Testis (tissue), 3 donors: Measurements from ENCODE around the gene TRIAP1. TPM values are rescaled to one million over a fixed set of nuclear protein-coding genes. Genes with fewer than 3 reads are reported as not detected.

Experiments
- DNase-seq: peaks from one replicate; pipeline ENCODE4 v3.0.0-alpha.2; 2019
- H3K27ac ChIP-seq, 2 donors: fragments of 200-600 bp; sonication (generic); one replicate each; pipeline ENCODE4 v1.5.1; 2019
- H3K27me3 ChIP-seq: fragments of 200-600 bp; sonication (generic); one replicate; pipeline ENCODE4 v1.5.1; 2019
- H3K36me3 ChIP-seq: fragments of 200-600 bp; sonication (generic); one replicate; pipeline ENCODE4 v1.5.1; 2017; ENCODE audit warnings: low read depth; ENCODE audit errors: missing control alignments
- H3K4me1 ChIP-seq: fragments of 200-600 bp; sonication (generic); one replicate; pipeline ENCODE4 v1.5.1; 2019
- H3K4me3 ChIP-seq, 2 donors: fragments of 200-600 bp; sonication (generic); one replicate each; pipeline ENCODE4 v1.5.1; 2017 to 2019
- H3K9me3 ChIP-seq: fragments of 200-600 bp; sonication (generic); one replicate; pipeline ENCODE4 v1.5.1; 2017
- POLR2A ChIP-seq: fragments of 450-650 bp; IDR thresholded peaks from one replicate; pipeline ENCODE4 v1.6.1; 2017; ENCODE audit warnings: antibody characterized with exemption, mild to moderate bottlenecking, moderate library complexity
- WGBS, 2 donors: methylation state at CpG; one replicate each; pipeline ENCODE4 v1.1.5; 2018; 5-methylcytosine and 5-hydroxymethylcytosine counted together
- intact Hi-C: fragments of 100-400 bp; cut with DNase I; formaldehyde crosslinking; loops from one replicate; pipeline ENCODE4 v1.15.1; 2023; ENCODE audit warnings: low total_unique reads
- polyA plus RNA-seq: library from polyadenylated mRNA; stranded (reverse); fragments of 350-450 nt; fragmentation: Illumina TruSeq; extraction: RNeasy Lipid Tissue Mini Kit (QIAGEN cat#74804); gene quantifications from one replicate; pipeline ENCODE4 v1.2.3, GENCODE V29; 2014; ENCODE audit warnings: low read depth, low replicate concordance; ENCODE audit not compliant: insufficient read depth
- total RNA-seq, 2 donors: library from RNA; depleted of rRNA; stranded (reverse); fragments of >200 nt; gene quantifications; one replicate each; pipeline ENCODE4 v1.2.3, GENCODE V29; 2016
- TF ChIP-seq, protein P1 (sequence below), 3 experiments: fragments of 450-650 bp in 2 of 3; fragments of 200-600 bp in 1 of 3; sonication (generic) in 1 of 3; IDR thresholded peaks; one replicate each; pipeline ENCODE4 v1.5.1; 2016 to 2019; ENCODE audit warnings: antibody characterized with exemption in 3 of 3, mild to moderate bottlenecking in 2 of 3, moderate library complexity in 1 of 3

Gene TRIAP1
- total and polyA plus RNA-seq, 3 donors from 2014 or later = 13.9 to 20.0 (median 15.7) TPM

DNA sequence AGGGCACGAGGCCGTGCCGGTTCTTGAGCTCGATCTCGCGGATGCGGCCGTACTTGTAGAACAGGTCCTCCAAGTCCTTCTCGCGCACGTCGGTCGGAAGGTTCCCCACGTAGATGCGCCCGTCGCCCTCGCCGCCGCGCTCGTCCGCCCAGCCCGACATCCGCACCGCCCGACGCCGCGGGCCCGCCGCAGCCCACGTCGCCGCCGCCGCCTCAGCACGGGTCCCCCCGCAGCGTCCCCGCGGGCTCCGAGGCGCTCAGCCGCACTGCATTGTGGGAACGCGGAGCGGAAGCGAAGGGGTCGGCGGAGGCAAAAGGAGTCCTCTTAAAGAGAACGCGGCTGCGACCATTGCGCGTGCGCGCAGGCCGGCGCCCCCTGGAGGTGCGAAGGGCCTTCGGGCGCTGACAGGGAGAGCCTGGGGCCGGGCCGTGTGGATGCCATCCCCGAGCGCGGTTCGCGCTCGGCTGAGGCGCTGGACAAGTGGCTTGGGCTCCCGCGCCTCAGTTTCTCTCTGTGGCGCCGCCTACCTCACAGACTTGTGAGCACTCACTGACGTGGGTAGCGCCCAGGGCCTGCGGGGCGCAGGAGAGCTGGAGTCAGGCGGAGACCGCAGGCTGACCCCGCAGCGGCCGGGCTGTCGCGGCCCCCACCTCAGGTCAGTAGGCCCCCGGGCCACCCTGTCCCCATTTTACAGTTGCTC is 23.4 kb upstream of the TRIAP1 start, which contains the start of gene SRSF9:
TSS of gene SRSF9 (minus strand) at position 299 of the 700 bp plus-strand sequence. CDS start at position 160, 139 bp downstream.
- H3K4me3 ChIP-seq = peak within 1 kb of the TSS; percentile 97 to 98
- peak within 1 kb of the TSS; percentile 94 to 95 for H3K27ac ChIP-seq
- peaks cover 35% of the 10 kb centered on the region for H3K4me1 ChIP-seq
- H3K36me3 ChIP-seq = no peaks in the 10 kb centered on the region
- intact Hi-C loops = no loop called here
- TF ChIP-seq, protein P1, sequence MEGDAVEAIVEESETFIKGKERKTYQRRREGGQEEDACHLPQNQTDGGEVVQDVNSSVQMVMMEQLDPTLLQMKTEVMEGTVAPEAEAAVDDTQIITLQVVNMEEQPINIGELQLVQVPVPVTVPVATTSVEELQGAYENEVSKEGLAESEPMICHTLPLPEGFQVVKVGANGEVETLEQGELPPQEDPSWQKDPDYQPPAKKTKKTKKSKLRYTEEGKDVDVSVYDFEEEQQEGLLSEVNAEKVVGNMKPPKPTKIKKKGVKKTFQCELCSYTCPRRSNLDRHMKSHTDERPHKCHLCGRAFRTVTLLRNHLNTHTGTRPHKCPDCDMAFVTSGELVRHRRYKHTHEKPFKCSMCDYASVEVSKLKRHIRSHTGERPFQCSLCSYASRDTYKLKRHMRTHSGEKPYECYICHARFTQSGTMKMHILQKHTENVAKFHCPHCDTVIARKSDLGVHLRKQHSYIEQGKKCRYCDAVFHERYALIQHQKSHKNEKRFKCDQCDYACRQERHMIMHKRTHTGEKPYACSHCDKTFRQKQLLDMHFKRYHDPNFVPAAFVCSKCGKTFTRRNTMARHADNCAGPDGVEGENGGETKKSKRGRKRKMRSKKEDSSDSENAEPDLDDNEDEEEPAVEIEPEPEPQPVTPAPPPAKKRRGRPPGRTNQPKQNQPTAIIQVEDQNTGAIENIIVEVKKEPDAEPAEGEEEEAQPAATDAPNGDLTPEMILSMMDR (IDR thresholded peaks at IDR 0.05) = peak; percentile 72 to 92 (median 89)
- no peak for TF ChIP-seq POLR2A
- no peaks in the 10 kb centered on the region for H3K9me3 ChIP-seq
- whole genome bisulfite sequencing, 2 donors = 0% methylated on average over 2 to 79 of the region's 88 CpGs
- H3K27me3 ChIP-seq = no peaks in the 10 kb centered on the region
- peak; percentile 96 for DNase-seq

DNA sequence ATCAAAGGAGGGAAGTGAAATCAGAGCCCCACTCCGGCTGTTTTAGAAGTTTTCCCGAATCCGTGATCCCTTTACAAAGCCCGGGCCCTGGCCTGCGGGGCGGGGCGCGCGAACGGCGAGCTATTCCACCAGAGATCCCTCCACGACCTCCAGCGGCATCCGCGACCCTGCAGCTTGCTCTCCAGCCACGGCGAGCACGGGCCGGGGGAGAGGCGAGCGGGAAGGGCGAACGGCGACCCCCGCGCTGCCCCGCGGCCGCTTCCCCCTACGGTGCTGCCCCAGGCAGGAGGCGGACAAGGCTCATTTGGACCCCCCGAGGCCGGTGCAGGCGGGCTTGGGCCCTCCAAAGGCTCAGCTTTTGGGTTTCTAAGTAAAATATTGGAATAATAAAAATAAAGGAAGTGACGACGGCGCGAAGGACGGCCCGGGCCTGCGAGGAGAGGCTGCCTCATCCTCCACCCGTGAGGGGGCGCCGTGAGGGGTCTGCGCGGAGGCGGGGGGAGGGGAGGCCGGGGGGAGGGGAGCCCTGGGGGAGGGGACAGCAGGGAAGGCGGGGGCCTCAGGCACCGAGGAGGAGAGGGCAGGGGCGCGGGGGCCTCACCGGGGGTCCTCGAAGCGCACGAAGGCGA is 22.8 kb upstream of the TRIAP1 start:
- Histone ChIP-seq H3K9me3 (no peaks in the 10 kb centered on the region), H3K27me3 (no peaks in the 10 kb centered on the region), H3K27ac (peak overlapping the region; percentile 94 to 95), H3K4me1 (peaks cover 32% of the 10 kb centered on the region), H3K4me3 (peak overlapping the region; percentile 97 to 98), H3K36me3 (no peaks in the 10 kb centered on the region)
- intact Hi-C loops = no loop called here
- TF ChIP-seq POLR2A = no peak
- TF ChIP-seq, protein P1 (IDR thresholded peaks at IDR 0.05) = no peak
- DNase-seq = peak; percentile 59
- WGBS, 2 donors = 0 to 1% methylated on average over 34 to 49 of the region's 57 CpGs

DNA sequence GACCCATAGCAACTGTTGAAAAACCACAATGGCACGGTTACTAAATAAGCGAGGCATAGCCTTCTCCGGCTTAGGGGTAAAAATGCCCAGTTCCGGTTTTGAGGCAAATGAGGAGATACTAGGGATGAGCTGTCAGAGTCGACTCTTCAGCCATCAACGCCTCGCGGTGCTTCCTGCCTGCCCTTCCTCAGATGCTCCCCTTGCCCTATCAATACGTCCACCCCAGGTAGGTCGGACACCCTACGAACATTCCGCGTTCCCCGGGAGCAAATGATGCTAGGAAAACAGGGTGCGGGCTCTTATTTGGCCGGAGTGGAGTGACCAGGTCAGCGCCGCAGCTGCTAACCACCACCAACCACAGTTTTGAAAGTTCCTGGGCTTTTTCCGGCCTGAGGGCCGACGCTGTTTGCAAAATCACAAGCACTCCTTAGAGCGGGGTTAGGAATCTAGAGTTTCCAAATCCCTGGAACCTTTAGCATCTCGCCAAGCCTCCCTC is 22.2 kb upstream of the TRIAP1 start:
- peaks cover 32% of the 10 kb centered on the region for H3K4me1 ChIP-seq
- peak overlapping the region; percentile 94 to 95 for H3K27ac ChIP-seq
- no peaks in the 10 kb centered on the region for H3K36me3 ChIP-seq
- DNase-seq = peak; percentile 48
- intact Hi-C loops = no loop called here
- no peaks in the 10 kb centered on the region for H3K9me3 ChIP-seq
- no peak for TF ChIP-seq POLR2A
- TF ChIP-seq, protein P1 (IDR thresholded peaks at IDR 0.05) = no peak
- peak overlapping the region; percentile 97 to 98 for H3K4me3 ChIP-seq
- no peaks in the 10 kb centered on the region for H3K27me3 ChIP-seq
- 1% methylated on average over 12 to 23 of the region's 23 CpGs for WGBS, 2 donors

DNA sequence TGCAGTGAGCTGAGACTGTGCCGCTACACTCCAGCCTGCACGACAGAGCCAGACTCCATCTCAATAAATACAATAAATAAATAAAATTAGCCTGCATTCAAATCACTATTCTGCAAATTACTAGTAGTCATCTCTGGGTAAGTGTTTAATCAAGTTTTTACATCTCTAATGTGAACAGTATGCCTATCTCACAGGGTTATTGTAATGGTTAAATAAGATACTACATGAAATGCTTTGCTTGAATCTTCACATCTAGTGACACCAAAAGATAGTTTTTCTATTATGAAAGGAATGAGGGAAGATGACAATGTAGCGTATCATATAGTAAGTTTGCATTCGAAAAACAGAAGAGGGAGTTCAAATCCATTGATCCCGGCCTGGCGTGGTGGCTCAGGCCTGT is 21.3 kb upstream of the TRIAP1 start:
- WGBS, 2 donors = 44 to 54% methylated on average over 6 of the region's 6 CpGs
- intact Hi-C loops = no loop called here
- Histone ChIP-seq H3K9me3 (no peaks in the 10 kb centered on the region), H3K27me3 (no peaks in the 10 kb centered on the region), H3K27ac (peak overlapping the region in 1 of 2 donors; percentile 57), H3K4me1 (peaks cover 32% of the 10 kb centered on the region), H3K36me3 (no peaks in the 10 kb centered on the region), H3K4me3 (no peak overlapping the region)
- no peak for DNase-seq
- TF ChIP-seq, protein P1 (IDR thresholded peaks at IDR 0.05) = no peak
- no peak for TF ChIP-seq POLR2A
